Measurements from ENCODE around the gene NECTIN2.
"Not testable (repeated sequence)": the region's sequence is repeated elsewhere in the genome, so short reads cannot be mapped to it uniquely, and the experiment has no call there.

Gene NECTIN2

DNA sequence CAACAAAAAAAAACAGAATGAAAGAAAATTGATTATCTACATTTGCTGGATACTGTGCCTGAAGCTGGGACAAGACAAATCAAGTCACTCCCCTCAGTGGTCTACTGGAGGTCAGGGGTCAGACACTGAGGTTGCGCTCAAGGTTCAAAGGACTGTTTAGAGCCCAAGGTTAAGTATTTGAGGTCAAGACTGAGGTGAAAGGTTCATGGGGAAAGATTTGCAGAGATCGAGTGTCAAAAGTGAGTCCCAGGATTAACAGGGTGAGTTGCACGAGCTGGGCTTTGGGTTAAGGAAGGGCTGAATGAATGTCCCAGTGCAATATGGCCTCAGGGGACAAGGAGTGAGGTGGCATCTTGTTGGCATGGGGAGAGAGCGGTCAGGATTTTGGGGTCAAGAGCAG lies 41.6 kb downstream of the NECTIN2 start:
- Histone ChIP-seq H4K20me1 (ENCODE audit: control insufficient read depth, insufficient read depth, low read depth, low read length) (peaks cover 8% of the 10 kb centered on the region), H3K9me2 (replicated peaks; ENCODE audit: control insufficient read depth, low read length) (no peaks in the 10 kb centered on the region), H3K9me3 (ENCODE audit: control insufficient read depth, insufficient read depth, low read length) (no peaks in the 10 kb centered on the region), H3K4me1 (ENCODE audit: control insufficient read depth, low read length) (peaks cover 15% of the 10 kb centered on the region), H3K79me2 (ENCODE audit: control insufficient read depth, low read length) (peaks cover 22% of the 10 kb centered on the region), H3K36me3 (ENCODE audit: control insufficient read depth, low read length) (peaks cover 13% of the 10 kb centered on the region), H3K4me3 (ENCODE audit: low read length) (no peak overlapping the region), H3K4me2 (ENCODE audit: low read length) (no peak overlapping the region), H3K27ac (ENCODE audit: low read depth, low read length) (no peak overlapping the region), H3K27me3 (ENCODE audit: control insufficient read depth, low read length) (no peaks in the 10 kb centered on the region), H3F3A (ENCODE audit: control insufficient read depth, insufficient read depth) (peaks cover 6% of the 10 kb centered on the region)
- TF ChIP-seq, protein P1, sequence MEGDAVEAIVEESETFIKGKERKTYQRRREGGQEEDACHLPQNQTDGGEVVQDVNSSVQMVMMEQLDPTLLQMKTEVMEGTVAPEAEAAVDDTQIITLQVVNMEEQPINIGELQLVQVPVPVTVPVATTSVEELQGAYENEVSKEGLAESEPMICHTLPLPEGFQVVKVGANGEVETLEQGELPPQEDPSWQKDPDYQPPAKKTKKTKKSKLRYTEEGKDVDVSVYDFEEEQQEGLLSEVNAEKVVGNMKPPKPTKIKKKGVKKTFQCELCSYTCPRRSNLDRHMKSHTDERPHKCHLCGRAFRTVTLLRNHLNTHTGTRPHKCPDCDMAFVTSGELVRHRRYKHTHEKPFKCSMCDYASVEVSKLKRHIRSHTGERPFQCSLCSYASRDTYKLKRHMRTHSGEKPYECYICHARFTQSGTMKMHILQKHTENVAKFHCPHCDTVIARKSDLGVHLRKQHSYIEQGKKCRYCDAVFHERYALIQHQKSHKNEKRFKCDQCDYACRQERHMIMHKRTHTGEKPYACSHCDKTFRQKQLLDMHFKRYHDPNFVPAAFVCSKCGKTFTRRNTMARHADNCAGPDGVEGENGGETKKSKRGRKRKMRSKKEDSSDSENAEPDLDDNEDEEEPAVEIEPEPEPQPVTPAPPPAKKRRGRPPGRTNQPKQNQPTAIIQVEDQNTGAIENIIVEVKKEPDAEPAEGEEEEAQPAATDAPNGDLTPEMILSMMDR (IDR thresholded peaks at IDR 0.05; ENCODE audit: low read depth, low read length, poor library complexity, severe bottlenecking), result no peak
- TF ChIP-seq EZH2phosphoT487 (IDR thresholded peaks at IDR 0.05; ENCODE audit: borderline replicate concordance, low read length), result no peak

DNA sequence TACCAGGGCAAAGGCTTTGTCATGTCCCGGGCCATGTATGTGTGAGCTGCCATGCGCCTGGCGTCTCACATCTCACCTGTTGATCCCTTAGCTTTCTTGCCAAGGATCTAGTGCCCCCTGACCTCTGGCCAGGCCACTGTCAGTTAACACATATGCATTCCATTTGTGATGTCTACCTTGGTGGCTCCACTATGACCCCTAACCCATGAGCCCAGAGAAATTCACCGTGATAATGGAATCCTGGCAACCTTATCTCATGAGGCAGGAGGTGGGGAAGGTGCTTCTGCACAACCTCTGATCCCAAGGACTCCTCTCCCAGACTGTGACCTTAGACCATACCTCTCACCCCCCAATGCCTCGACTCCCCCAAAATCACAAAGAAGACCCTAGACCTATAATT lies 42.2 kb downstream of the NECTIN2 start:
- H3K9me3 ChIP-seq (ENCODE audit: control insufficient read depth, insufficient read depth, low read length); H3F3A ChIP-seq (ENCODE audit: control insufficient read depth, insufficient read depth); H3K27me3 ChIP-seq (ENCODE audit: control insufficient read depth, low read length); H3K27ac ChIP-seq (ENCODE audit: low read depth, low read length); H3K4me2 ChIP-seq (ENCODE audit: low read length); H3K9me2 ChIP-seq (replicated peaks; ENCODE audit: control insufficient read depth, low read length); H3K4me3 ChIP-seq (ENCODE audit: low read length): not testable (repeated sequence)
- Histone ChIP-seq H3K4me1 (ENCODE audit: control insufficient read depth, low read length) (peaks cover 19% of the 10 kb centered on the region), H3K79me2 (ENCODE audit: control insufficient read depth, low read length) (peaks cover 29% of the 10 kb centered on the region), H3K36me3 (ENCODE audit: control insufficient read depth, low read length) (peaks cover 20% of the 10 kb centered on the region), H4K20me1 (ENCODE audit: control insufficient read depth, insufficient read depth, low read depth, low read length) (peaks cover 14% of the 10 kb centered on the region)

DNA sequence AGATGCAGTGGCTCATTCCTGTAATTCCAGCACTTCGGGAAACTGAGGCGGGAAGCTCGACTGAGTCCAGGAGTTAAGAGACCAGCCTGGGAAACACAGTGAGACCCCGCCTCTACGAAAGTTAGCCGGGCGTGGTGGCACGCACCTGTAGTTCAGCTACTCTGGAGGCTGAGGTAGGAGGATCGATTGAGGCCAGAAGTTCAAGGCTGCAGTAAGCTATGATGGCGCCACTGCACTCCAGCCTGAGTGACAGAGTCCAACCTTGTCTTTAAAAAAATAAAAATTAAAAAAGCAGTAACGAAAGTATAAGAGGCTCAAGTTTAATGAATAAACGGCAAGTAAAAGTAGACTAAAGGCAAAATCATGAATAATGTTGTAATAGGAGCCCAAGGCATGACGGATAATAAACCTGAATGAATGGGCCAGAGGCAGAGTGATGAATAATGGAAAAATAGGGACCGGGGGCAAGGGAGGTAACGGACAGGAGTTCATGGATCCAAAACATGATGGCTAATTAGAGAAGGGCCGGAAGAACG lies 43.8 kb downstream of the NECTIN2 start:
- TF ChIP-seq, protein P1 (IDR thresholded peaks at IDR 0.05; ENCODE audit: low read depth, low read length, poor library complexity, severe bottlenecking), result no peak
- no peak for TF ChIP-seq EZH2phosphoT487 (IDR thresholded peaks at IDR 0.05; ENCODE audit: borderline replicate concordance, low read length)
- peak overlapping the region; percentile 83 for H3K4me3 ChIP-seq (ENCODE audit: low read length)
- H3F3A ChIP-seq (ENCODE audit: control insufficient read depth, insufficient read depth), result peaks cover 6% of the 10 kb centered on the region
- peaks cover 14% of the 10 kb centered on the region for H4K20me1 ChIP-seq (ENCODE audit: control insufficient read depth, insufficient read depth, low read depth, low read length)
- no peaks in the 10 kb centered on the region for H3K27me3 ChIP-seq (ENCODE audit: control insufficient read depth, low read length)
- no peaks in the 10 kb centered on the region for H3K9me2 ChIP-seq (replicated peaks; ENCODE audit: control insufficient read depth, low read length)
- peak overlapping the region; percentile 95 for H3K4me2 ChIP-seq (ENCODE audit: low read length)
- H3K79me2 ChIP-seq (ENCODE audit: control insufficient read depth, low read length), result peaks cover 41% of the 10 kb centered on the region
- H3K27ac ChIP-seq (ENCODE audit: low read depth, low read length), result peak overlapping the region; percentile 92
- peaks cover 19% of the 10 kb centered on the region for H3K4me1 ChIP-seq (ENCODE audit: control insufficient read depth, low read length)
- H3K36me3 ChIP-seq (ENCODE audit: control insufficient read depth, low read length), result peaks cover 35% of the 10 kb centered on the region
- no peaks in the 10 kb centered on the region for H3K9me3 ChIP-seq (ENCODE audit: control insufficient read depth, insufficient read depth, low read length)

DNA sequence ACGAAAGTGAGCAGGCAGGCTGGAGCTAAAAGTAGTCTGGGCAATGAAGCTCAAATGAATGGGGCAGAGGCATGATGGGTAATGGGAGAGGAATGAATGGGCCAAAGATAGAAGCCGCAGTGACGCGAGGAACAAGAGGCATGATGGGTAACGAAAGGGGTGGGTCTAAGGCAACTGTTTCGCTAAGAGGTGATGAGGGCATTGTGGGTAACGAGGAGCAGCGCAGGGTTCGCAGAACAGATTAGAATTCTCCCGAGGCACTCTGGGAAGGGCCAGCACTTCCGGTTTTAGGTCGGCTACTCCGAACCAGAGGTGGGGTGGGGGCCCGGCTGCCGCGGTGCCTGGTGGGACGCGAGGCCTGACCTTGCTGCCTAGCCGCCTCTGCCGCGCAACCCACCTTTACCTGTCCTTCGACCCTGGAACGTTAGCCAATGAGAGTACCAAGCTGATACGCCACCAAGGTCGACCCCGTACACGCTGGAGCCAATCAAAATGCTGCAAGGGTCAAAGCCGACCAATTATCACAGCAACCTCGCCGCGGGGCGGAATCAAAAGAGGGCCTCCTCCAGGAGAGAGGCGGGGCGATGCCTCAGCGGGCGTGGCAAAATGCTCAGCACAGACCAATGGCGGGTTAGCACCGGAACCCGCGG lies 44.4 kb downstream of the NECTIN2 start:
- peaks cover 14% of the 10 kb centered on the region for H4K20me1 ChIP-seq (ENCODE audit: control insufficient read depth, insufficient read depth, low read depth, low read length)
- TF ChIP-seq EZH2phosphoT487 (IDR thresholded peaks at IDR 0.05; ENCODE audit: borderline replicate concordance, low read length), result no peak
- TF ChIP-seq, protein P1 (IDR thresholded peaks at IDR 0.05; ENCODE audit: low read depth, low read length, poor library complexity, severe bottlenecking), result no peak
- H3K4me1 ChIP-seq (ENCODE audit: control insufficient read depth, low read length), result peaks cover 19% of the 10 kb centered on the region
- peaks cover 40% of the 10 kb centered on the region for H3K36me3 ChIP-seq (ENCODE audit: control insufficient read depth, low read length)
- peak overlapping the region; percentile 92 for H3K27ac ChIP-seq (ENCODE audit: low read depth, low read length)
- H3K4me3 ChIP-seq (ENCODE audit: low read length), result peak overlapping the region; percentile 83
- H3K79me2 ChIP-seq (ENCODE audit: control insufficient read depth, low read length), result peaks cover 43% of the 10 kb centered on the region
- peaks cover 6% of the 10 kb centered on the region for H3F3A ChIP-seq (ENCODE audit: control insufficient read depth, insufficient read depth)
- H3K9me3 ChIP-seq (ENCODE audit: control insufficient read depth, insufficient read depth, low read length), result no peaks in the 10 kb centered on the region
- H3K27me3 ChIP-seq (ENCODE audit: control insufficient read depth, low read length), result no peaks in the 10 kb centered on the region
- no peaks in the 10 kb centered on the region for H3K9me2 ChIP-seq (replicated peaks; ENCODE audit: control insufficient read depth, low read length)
- H3K4me2 ChIP-seq (ENCODE audit: low read length), result peak overlapping the region; percentile 95
